Measurements from ENCODE around the gene CD6. TPM values are rescaled to one million over a fixed set of nuclear protein-coding genes. Genes with fewer than 3 reads are reported as not detected.

The CD6 gene
- total RNA-seq, 1 donor from 2014 or later = 6.1 TPM

DNA sequence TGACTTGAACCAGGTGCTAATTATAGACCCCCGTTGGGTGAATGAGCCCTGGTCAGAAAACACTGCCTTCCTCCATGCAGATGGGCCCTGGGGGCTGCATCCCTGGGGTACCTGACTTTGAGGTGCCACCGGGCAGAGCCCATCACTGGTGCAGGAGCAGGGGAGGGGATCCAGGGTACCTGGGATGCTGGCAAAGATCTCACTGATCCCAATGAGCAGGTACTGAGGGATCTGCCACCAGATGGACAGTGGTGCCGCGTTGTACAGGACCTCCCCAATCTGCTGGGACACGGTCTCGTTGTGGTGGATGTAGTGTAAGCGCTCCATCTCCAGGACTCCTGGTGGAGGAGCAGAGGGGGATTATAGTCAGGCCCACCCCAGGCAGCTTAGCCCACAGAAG is 32.2 kb upstream of the CD6 start:
- H3K27ac ChIP-seq = peak overlapping the region; percentile 18
- H3K27me3 ChIP-seq (ENCODE audit: low read depth) = no peaks in the 10 kb centered on the region
- ATAC-seq (no peak), DNase-seq (no peak)
- peaks cover 75% of the 10 kb centered on the region for H3K36me3 ChIP-seq
- H3K9me3 ChIP-seq = no peaks in the 10 kb centered on the region
- H3K4me3 ChIP-seq = no peak overlapping the region
- TF ChIP-seq CTCF (IDR thresholded peaks at IDR 0.05) = no peak
- peaks cover 27% of the 10 kb centered on the region for H3K4me1 ChIP-seq
- intact Hi-C loops (cut with DNase I) = no loop called here

- no peaks in the 10 kb centered on the region for H3K27me3 ChIP-seq (ENCODE audit: low read depth)
- DNase-seq = no peak
- peaks cover 80% of the 10 kb centered on the region for H3K36me3 ChIP-seq
- no peak overlapping the region for H3K4me3 ChIP-seq
- peaks cover 27% of the 10 kb centered on the region for H3K4me1 ChIP-seq
- peak overlapping the region; percentile 27 for H3K27ac ChIP-seq
- peak; percentile 55 to 83 for ATAC-seq
- intact Hi-C loops (cut with DNase I) = no loop called here
- TF ChIP-seq CTCF (IDR thresholded peaks at IDR 0.05) = no peak
- no peaks in the 10 kb centered on the region for H3K9me3 ChIP-seq
Measured at GRCh38 chr11:60939855-60940254, 31.6 kb upstream of the CD6 start.

DNA sequence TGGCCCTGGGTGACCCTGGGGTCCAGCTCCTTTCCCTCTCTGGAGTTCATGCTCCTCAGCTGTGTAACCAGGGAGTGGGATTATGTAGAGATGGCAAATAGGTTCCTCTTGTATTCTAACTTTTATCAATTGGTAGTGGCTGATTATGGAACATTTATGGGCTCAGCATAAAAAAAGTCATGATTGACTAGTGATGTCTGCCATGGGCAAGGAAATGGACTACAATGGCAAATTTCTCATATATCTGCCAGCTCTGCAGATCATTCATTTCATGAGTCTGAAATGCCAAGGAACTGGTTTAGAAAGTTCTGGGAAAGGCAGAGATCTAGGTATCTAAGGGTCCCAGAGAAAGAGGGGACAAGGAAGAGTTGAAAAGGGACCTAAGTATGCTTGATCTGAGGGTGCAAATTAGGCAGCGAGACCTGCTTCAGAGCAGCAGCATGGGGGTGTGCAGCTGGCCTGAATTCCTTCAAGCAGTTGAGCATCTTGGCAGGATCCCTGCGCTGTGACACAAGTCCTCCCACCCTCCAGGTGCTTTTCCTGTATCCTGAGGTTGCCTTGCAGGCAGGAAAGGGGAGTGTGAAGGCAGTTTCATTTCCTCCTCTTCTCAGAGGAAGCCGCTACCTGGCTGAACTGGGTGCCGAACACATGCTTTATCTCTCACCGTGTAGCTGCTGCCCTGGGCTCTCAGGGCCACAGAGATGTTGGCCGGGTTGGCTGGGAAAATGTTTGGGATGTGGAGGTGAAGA is 29.9 kb upstream of the CD6 start:
- DNase-seq (no peak), ATAC-seq (no peak)
- no peaks in the 10 kb centered on the region for H3K27me3 ChIP-seq (ENCODE audit: low read depth)
- H3K27ac ChIP-seq = no peak overlapping the region
- H3K4me1 ChIP-seq = peaks cover 24% of the 10 kb centered on the region
- intact Hi-C loops (cut with DNase I) = no loop called here
- no peaks in the 10 kb centered on the region for H3K9me3 ChIP-seq
- peaks cover 94% of the 10 kb centered on the region for H3K36me3 ChIP-seq
- no peak for TF ChIP-seq CTCF (IDR thresholded peaks at IDR 0.05)
- H3K4me3 ChIP-seq = no peak overlapping the region

DNA sequence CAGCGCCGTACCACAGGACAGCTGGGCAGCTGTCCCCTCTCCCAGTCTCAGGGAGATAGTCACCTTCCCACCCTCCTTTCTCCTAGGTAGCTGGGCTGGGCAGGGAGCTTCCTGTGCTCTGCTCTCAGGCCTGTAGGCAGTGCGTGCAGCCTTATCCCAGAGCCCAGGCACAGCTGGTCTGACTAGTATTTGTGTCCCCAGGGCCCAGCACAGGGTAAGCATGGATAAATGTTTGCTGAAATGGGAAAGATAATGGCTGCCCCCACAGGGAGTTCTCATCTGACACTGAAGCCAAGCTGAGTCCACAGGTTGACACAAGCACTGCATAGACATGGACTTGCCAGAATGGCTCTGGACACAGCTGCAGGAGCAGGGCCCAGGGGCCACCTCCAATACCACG is 29.3 kb upstream of the CD6 start:
- H3K36me3 ChIP-seq = peaks cover 91% of the 10 kb centered on the region
- DNase-seq = no peak

GRCh38 chr11:60942970-60943565 is 28.4 kb upstream of the CD6 start:
- Histone ChIP-seq H3K27me3 (ENCODE audit: low read depth) (no peaks in the 10 kb centered on the region), H3K36me3 (peaks cover 90% of the 10 kb centered on the region), H3K9me3 (no peaks in the 10 kb centered on the region), H3K27ac (peak overlapping the region; percentile 10), H3K4me1 (peaks cover 22% of the 10 kb centered on the region), H3K4me3 (no peak overlapping the region)
- DNase-seq (no peak), ATAC-seq (peak; percentile 21 to 64)
- intact Hi-C loops (cut with DNase I) = no loop called here
- no peak for TF ChIP-seq CTCF (IDR thresholded peaks at IDR 0.05)

More for the DNA sequence above, 29.3 kb upstream of the CD6 start:
- intact Hi-C loops (cut with DNase I) = no loop called here
- Histone ChIP-seq H3K9me3 (no peaks in the 10 kb centered on the region), H3K4me1 (peaks cover 20% of the 10 kb centered on the region), H3K4me3 (no peak overlapping the region), H3K27me3 (ENCODE audit: low read depth) (no peaks in the 10 kb centered on the region), H3K27ac (no peak overlapping the region)
- no peak for ATAC-seq
- no peak for TF ChIP-seq CTCF (IDR thresholded peaks at IDR 0.05)
